Ramos (cell line): Measurements from ENCODE around the gene NOTCH2.
"Not testable (repeated sequence)": the region's sequence is repeated elsewhere in the genome, so short reads cannot be mapped to it uniquely, and the experiment has no call there.

Experiments
- in situ Hi-C: fragments of 300-500 bp; cut with MboI; formaldehyde crosslinking; loops from one replicate; pipeline ENCODE4 v1.14.3; 2022; ENCODE audit warnings: low sequenced_read_pairs; ENCODE audit not compliant: unreplicated experiment

Gene NOTCH2

DNA sequence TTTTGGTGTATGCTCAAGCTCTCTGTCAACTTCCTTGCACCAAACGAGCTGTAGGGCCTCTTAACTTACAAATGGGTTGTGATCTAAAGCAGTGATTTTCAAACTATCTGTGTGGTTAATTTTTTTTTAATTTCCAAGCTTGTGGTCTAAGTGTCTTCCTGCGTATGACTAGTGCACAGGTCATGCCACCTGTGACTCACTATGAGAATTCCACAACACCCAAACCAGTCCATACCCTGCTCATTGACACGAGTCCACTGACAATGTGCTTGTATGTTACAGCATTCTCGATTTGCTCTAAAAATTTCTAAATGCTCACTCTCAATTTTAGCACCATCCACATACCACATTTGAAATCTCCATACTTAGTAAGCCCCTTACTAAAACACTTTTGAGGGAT, 18.5 kb upstream of the NOTCH2 start:
- in situ Hi-C loops: not testable (repeated sequence)

DNA sequence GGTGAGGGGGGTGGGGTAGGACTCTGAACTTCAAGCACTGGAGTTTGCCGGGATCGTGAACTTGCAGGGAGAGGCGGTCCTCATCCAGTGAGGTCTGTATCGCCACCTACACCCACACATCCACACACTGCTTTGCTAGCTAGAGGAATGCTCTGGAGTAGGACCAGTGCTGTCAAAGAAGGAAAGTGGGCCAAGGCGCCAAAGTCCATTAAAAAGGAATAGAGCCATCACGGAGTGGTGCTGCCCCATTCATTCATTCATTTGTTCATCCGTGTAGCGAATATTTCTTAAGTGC, 405 bp upstream of the NOTCH2 start:
- in situ Hi-C loops: not testable (repeated sequence)

DNA sequence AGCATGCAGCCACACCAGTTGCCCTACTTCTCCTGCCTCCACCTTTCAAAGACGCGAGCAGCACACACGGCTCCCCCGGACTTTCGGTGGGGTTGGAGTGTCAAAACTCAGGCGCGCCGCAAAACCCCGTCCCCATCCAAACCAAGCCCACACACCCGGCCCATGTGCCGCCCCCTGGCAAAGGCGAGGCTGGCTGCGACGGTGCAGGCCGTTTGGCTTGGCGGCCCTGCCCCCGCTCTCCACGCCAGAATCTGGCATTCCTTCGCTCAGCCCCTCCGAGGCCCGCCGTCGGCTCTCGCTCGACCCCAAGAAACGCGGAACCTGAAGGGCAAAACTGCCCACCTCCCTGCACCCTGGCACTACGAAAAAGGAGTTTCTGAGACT, 787 bp downstream of the NOTCH2 start:
- in situ Hi-C loops: not testable (repeated sequence)

DNA sequence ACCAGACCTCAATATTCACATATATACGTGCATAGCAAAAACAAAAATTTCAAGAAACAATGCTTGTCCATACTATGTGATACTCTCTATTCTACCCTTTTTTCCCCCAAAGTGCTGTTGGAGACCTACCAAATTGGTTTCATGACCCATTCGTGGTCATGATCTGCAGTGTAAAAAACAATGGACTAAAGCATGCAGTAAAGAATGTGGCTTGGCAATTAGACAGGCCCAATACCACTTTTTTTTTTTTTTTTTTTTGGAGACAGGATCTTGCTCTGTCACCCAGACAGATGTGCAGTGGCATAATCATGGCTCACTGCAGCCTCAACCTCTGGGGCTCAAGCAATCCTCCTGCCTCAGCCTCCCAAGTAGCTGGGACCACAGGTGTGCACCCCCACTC, 21.3 kb downstream of the NOTCH2 start:
- in situ Hi-C loops: not testable (repeated sequence)

DNA sequence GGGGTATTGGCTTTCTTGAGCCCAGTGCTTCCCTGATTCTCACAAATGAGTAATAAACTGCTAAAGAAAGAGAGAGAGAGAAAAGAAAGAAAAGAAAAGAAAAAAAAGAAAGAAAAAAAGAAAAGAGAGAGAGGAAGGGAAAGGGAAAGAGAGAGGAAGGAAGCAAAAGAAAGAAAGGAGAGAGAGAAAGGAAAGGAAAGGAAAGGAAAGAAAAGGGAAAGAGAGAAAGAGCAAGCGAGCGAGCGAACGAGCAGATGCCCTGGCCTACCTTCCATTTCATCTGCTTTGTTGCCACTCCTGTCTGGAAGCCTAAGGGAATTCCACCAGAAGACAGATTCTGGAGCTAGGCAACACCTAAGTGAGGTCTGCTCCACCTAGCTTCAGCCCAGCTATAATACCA, 27.7 kb downstream of the NOTCH2 start:
- in situ Hi-C loops: not testable (repeated sequence)

DNA sequence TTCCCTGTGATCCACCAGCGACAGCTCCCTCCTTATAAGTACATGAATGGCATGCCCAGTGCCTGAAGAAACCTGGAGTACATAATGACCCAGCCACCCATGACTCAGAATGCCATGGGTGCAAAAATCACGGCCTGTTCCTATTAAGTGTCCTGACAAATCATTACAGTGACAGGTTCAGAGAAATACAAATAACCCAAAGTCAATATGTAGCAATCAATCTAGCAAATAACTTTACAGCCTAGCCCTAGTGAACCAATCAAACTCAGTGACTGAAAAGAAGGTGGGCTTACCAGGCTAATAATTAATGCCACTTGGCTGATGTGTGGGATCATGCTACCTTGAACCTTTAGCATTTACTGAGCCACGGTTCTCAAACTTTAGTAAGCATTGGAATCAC, 37.2 kb downstream of the NOTCH2 start:
- in situ Hi-C loops: not testable (repeated sequence)

DNA sequence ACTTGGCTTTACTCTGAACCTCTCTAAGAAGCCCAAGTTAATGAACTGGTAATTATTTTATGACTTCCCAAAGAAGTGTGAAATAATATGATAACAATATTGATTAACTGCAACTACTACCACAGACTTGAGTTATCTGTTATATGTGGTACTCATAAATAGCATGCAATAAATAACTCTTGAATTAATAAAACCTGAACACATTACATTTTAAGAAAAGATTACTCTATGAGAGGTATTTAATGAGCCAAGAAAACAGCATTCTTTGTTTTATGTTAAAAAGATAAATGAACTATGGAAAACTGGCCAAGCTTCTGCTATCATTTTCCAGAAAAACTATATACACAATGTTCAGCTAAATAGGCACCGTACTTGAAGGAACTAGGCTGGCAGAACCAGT, 45.7 kb downstream of the NOTCH2 start:
- in situ Hi-C loops: not testable (repeated sequence)

DNA sequence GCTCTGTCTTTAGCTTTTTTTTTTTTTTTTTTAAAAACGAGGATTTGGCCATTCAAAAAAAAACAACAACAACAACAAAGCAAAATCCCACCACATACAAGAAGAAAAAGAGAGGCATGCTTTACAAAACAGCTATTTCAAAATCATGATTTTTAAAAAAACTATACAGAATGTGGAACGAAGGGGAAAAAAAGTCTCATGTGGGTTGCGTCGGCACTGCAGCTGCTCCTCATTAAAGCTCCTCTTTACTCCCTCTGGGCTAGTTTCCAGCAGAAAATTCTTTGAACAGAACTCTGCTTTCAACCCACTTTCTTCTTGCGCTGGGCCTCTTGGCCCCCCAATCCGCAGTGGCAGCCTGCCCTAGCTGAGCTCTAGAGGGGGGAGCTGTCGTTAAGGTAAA, 54.5 kb downstream of the NOTCH2 start:
- in situ Hi-C loops: not testable (repeated sequence)

DNA sequence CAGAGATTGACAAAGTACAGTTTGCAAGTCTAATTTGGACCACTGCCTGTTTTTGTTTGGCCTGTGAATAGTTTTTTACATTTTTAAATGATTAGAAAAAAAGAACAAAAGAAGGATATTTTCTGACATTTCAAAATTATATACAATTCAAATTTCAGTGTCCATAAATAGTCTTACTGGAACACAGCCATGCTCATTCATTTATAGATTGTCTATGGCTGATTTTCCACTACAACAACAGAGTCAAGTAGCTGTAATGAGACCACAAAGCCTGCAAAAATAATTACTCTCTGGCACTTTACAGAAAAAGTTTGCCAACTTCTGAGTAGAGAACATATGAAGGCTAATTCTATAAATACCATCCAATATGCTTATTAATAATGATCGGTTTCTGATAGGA, 61.1 kb downstream of the NOTCH2 start:
- in situ Hi-C loops: not testable (repeated sequence)

DNA sequence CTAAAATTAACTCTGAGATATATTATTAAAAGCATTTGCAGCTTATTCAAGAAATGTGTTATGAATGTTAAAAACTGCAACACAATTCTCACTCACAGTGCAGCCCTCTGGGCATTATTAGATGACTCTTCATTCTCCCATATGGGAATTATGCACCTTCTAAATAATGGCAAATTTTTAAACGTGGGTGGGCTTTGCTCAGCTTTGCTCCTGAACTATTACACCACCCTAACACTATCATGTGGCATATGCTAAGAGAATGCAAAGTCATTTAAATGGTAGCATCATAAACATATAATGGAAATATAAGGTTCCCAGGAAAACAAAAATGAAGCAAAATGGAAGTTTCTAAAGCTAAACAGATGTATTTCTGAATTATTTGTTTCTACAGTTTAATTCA, 61.6 kb downstream of the NOTCH2 start:
- in situ Hi-C loops: not testable (repeated sequence)

DNA sequence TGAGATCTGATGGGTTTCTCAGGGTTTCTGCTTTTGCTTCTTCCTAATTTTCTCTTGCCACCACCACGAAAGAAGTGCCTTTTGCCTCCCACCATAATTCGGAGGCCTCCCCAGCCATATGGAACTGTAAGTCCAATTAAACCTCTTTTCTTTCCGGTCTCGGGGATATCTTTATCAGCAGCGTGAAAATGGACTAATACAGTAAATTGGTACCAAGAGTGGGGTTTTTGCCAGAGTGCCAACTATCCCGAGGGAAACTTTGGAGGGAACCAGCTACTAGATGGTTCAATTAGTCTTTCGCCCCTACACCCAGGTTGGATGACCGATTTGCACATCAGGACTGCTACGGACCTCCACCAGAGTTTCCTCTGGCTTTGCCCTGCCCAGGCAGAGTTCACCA, 68.4 kb downstream of the NOTCH2 start:
- in situ Hi-C loops: not testable (repeated sequence)

DNA sequence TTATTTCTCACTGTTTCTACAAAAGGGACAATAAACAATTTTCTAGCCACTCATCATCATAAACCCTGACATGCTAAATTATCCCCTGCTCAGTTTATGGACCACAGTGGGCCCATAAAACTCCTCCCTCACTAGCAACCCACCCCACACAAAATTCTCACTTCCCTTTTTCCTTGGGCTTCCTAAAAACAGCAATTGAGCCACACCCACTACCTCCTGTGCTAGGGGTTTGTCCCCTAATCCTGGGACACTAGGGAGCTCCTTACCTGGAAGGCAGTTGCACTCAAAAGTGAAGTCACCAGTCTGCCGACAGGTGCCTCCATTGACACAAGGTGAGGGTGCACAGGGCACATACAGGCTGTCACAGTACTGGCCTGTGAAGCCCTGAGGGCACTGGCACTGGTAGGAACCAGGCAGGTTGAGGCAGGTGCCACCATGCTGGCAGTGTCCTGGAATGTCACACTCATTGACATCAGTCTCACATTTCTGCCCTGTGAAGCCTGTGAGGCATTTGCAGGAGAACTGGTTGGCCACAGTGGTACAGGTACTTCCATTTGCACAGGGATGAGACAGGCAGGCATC, 72.6 kb downstream of the NOTCH2 start:
- in situ Hi-C loops: not testable (repeated sequence)

DNA sequence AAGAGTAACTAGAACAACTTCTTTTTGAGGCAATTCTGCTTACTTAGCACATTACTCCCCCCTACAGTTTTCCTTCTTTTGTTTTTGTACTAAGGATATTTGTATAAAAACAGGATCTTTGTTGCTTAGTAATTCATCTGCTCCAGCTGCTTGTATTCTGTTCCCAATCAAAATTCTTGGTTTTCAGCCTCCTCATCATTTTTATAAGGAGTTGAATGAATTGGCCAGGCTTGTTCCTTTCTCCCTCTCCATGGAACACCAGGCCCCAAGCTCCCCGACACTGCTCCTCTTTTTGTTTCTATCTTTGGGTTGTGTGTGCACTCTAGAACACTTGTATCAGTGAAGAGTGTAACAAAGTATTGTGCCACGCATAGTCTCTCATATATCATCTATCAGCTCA, 73.5 kb downstream of the NOTCH2 start:
- in situ Hi-C loops: not testable (repeated sequence)

DNA sequence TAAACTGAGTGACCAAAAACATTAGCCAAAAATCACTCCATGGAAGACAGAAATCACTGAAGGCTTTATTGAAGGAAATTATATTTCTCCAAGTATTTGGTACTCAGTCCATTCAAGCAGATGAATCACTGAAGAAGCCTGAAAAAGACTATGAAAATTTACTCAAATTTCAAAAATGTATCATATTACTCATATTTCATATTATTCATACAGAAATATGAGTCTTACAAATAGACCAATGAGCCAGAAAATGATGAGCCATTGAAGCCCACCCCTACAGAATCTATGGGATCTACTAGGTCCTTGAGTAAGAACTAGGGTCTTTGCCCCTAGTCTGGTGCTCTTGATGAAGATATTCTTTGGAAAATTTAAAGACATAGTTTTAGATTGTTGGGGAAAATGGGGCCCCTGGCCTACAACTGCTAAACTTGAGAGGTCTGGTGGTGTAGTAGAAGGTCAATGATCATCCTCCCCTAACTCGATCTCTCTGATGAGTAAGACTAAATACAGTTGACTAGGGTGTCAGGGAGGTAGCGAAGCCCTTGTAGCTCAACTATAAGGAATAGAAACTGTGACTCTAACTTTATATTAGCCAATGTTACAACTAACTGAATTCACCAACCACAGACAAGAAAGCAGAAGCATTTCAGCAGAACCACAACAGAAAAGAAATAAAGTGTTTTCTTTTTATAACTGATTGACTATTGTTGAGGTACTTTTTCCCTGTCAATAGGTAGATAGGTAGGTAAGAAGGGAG, 81.0 kb downstream of the NOTCH2 start:
- in situ Hi-C loops: no loop called here

DNA sequence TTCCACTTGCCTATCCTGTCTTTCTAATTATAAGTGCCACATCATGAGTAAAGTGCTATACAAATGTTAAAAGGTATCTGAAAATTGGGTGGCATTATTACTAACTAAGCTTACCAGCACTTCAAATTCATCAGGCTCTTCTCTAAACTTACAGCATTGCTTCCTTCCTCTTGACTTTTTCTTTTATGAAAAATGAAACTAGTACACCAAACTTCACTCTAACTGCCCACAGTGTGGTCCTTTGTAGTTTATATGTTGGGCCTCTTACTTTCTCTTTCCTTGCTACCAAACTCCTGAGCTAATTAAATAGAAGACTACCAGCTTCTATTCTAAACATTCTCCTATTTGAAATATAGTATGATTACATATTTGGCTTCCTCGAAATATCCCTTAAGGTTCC, 81.8 kb downstream of the NOTCH2 start:
- in situ Hi-C loops: no loop called here

DNA sequence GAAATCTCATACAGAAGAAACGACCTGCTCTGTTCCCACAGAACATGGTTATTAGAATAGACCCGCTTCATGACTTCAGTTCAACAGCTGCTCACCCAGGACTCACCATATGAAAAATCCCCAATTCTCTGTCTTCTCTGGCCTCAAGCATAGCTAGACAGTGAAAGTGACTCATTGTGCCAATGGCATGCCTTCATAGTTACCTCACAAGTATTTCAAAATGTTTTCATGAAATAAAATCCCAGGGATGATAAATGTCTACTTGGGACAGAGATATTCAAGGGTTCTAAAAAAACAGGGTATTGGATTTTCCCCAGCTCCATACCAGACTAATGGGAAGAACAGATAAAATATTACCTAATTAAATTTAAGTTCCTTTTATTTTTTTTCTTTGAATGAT, 82.3 kb downstream of the NOTCH2 start:
- in situ Hi-C loops: no loop called here

DNA sequence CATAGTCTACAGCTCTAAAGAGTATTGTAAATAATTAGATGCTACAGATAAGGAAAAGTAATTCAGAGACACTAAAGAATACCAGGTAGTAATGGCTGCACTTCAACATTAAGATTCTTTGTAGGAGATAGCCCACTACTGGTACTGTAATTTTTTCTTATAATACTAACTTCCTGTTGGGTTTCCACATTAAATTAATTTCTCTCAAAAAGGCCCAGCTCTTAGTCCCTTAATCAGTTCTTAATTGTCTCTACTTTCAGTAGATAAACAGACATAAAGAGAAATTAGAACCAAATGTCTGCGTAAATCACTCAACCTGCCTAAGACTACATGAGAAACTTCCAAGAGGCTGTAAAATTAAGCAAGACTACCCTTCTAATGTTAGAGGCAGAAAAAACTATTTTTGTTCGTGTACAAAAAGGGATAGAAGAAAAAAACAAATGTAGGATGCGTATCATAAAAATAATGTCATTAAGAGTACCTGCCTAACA, 83.4 kb downstream of the NOTCH2 start:
- in situ Hi-C loops: no loop called here

DNA sequence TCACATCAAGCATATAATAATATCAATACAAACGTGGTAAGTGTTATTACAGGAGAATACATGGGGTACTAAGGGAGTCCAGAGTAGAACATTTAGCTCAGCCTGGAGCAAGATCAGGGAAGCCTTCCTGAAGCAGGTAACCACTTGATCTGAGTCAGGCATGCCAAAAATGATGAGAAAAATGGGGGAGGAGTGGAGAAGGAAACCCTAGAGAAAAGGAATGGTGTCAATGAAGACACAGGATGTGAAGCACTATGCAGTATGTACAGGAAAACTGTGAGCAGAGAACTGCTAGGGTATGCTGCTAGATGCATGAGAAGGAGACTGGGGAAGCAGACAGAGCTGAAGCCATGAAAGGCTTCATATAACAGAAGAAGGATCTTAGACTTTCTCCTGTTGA, 84.7 kb downstream of the NOTCH2 start:
- in situ Hi-C loops: no loop called here

DNA sequence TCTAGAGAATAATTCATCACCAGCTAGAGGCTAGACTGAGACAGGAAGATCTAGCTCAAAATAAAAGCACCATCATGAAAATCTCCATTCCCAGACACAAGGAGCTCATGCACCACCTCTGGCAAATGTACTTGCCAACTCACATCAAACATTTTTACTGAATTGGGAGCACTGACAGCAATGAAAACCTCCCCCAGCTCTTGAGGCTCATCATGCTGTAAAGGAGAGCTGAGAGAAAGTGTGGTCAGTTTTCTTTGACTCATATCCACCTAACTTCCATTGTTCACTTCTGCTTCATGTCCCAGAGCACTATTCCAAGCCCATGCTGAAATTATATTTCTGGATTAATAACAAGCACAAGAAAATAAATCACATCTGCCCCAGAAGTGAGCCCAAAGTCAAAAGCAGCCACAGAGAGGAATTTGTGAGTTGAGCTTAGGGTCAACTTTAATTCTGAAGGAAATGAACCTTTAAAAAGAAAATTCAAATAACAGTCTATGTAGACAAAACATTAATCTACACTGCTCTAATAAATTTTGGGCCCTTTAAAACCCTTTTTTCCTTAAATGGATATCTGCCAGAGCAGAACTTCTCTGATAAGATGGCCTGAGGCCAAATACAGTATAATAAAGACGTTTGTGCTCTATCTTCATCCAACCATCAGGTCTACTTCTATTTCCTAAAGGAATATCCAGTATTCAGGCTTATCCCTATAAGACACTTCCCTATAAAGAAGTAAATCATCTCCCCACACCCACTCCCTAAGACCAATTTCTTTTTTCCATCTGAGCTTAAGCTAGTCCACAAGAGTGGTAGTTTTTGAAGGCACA, 87.3 kb downstream of the NOTCH2 start:
- in situ Hi-C loops: no loop called here

DNA sequence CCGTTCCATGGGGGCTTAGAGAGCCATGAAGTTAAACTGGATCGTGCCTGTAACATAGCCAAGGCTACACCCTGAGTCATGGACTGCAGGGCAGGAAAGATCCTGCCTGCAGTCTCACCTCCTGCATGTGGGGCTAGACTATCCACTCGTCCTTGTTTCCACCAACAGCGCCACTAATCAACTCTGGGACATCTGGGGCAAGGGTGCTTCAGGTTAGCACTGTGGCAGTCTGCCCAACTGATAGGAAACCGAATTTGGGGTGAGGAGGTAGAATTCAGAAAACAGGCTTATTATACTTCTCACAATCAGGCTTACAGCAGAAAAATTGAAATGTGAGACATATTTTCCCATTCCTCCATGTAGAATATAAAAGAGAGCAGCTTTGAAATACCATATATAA, 88.0 kb downstream of the NOTCH2 start:
- in situ Hi-C loops: no loop called here

DNA sequence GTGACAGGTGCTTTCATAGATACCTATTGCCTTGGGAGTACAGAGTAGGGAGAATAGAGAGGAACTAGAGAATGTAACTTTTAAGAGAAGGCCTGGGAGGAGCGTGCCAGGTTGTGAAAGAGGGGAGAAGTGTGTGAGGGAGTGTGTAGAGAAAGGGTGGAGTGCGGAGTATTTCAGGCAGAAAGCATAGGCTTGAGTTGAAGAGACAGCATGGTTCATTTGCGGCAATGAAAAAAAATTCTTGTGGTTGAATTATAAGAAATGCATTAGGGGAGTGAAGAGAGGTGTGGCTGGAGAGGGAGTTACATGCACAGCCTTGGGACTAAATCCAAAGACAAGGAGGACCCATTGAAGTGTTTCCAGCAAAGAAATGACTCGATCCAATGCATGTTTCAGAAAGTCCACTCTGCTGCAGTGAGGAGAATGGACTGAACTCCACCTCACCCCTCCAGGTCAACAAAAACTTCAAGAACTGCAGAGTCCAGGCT, 91.4 kb downstream of the NOTCH2 start:
- in situ Hi-C loops: no loop called here
